SU-DHL-6 (cell line): Measurements from ENCODE around the gene FCHSD2.

Source experiments
- H2AFZ ChIP-seq: fragments of 200-600 bp; sonication (generic); 2 replicates; pipeline ENCODE4 v1.6.1; 2014; ENCODE audit warnings: low read depth, mild to moderate bottlenecking, moderate library complexity, mixed read lengths, antibody characterized with exemption, low read length; ENCODE audit not compliant: severe bottlenecking
- H3F3A ChIP-seq: fragments of 200-600 bp; shearing (Covaris generic); 2 replicates; pipeline ENCODE4 v1.6.0; 2016; ENCODE audit warnings: antibody characterized with exemption, mild to moderate bottlenecking; ENCODE audit not compliant: insufficient read depth
- H3K27ac ChIP-seq: fragments of 200-600 bp; sonication (generic); 2 replicates; pipeline ENCODE4 v1.5.1; 2016; ENCODE audit warnings: low read depth, mild to moderate bottlenecking, low read length, moderate library complexity, mixed read lengths
- H3K27me3 ChIP-seq: fragments of 200-600 bp; sonication (generic), shearing (Covaris generic); 2 replicates; pipeline ENCODE4 v1.6.0; 2014; ENCODE audit warnings: mild to moderate bottlenecking, low read length
- H3K36me3 ChIP-seq: fragments of 200-600 bp; sonication (generic); 2 replicates; pipeline ENCODE4 v1.6.1; 2014; ENCODE audit warnings: mild to moderate bottlenecking, low read length, mixed read lengths
- H3K4me2 ChIP-seq: fragments of 300-600, 200-600 bp; shearing (Covaris generic), sonication (generic); 2 replicates; pipeline ENCODE4 v1.6.0; 2014; ENCODE audit warnings: low read length, low read depth, mild to moderate bottlenecking; ENCODE audit not compliant: poor library complexity, severe bottlenecking
- H3K4me3 ChIP-seq: fragments of 200-600 bp; sonication (generic); 2 replicates; pipeline ENCODE4 v1.5.1; 2014; ENCODE audit warnings: antibody characterized with exemption, low read length, mild to moderate bottlenecking, mixed read lengths; ENCODE audit not compliant: insufficient read depth, poor library complexity, severe bottlenecking
- H3K79me2 ChIP-seq: fragments of 200-600 bp; sonication (generic); 2 replicates; pipeline ENCODE4 v1.6.1; 2014; ENCODE audit warnings: mild to moderate bottlenecking, low read length, moderate library complexity; ENCODE audit not compliant: insufficient read depth
- H3K9ac ChIP-seq: fragments of 200-600 bp; sonication (generic); 2 replicates; pipeline ENCODE4 v1.7.0; 2014; ENCODE audit warnings: mild to moderate bottlenecking, low read length
- H3K9me2 ChIP-seq: fragments of 200-600 bp; sonication (generic); replicated peaks from 2 replicates; pipeline ENCODE4 v1.6.1; 2014; ENCODE audit warnings: low read length; ENCODE audit not compliant: insufficient read depth
- H3K9me3 ChIP-seq: fragments of 200-600 bp; sonication (generic); 2 replicates; pipeline ENCODE4 v1.6.1; 2014; ENCODE audit warnings: low read length, mixed read lengths; ENCODE audit not compliant: insufficient read depth
- H4K20me1 ChIP-seq: fragments of 200-600 bp; sonication (generic); 2 replicates; pipeline ENCODE4 v1.6.1; 2014; ENCODE audit warnings: low read depth, mild to moderate bottlenecking, antibody characterized with exemption, low read length, moderate library complexity, mixed read lengths
- EZH2phosphoT487 ChIP-seq: fragments of 200-600 bp; sonication (generic), shearing (Covaris generic); conservative IDR thresholded peaks from 2 replicates; pipeline ENCODE4 v1.6.1; 2018; ENCODE audit warnings: mild to moderate bottlenecking, antibody characterized with exemption, low read length, moderate library complexity, mixed read lengths
- TF ChIP-seq, protein P1 (sequence below): fragments of 200-600 bp; sonication (generic); IDR thresholded peaks from one replicate; pipeline ENCODE4 v1.5.1; 2017; ENCODE audit warnings: antibody characterized with exemption, mild to moderate bottlenecking, low read length, moderate library complexity; ENCODE audit not compliant: insufficient read depth, poor library complexity, severe bottlenecking

Gene FCHSD2

DNA sequence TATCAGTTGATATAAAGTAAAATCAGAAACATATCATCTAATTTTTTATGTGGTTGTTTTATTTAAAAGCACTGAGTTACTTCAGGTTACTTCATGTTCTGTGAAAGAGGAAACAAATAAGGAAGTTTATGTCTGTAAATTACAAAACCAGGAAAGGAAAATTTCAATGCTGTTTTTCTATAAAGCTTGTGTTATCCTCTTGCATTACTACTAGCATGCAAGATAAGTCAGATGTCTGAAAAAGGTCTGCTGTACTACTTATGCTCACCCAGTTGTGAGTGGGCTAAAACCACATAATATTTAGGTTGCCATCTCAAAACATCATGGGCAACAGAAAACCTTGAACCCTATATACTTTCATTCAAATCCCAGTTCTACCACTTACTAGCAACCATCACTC, 206.4 kb downstream of the FCHSD2 start:
- Histone ChIP-seq H3K9me2 (no peaks in the 10 kb centered on the region), H3K4me3 (no peak overlapping the region), H3K4me2 (no peak overlapping the region), H3K9ac (no peak overlapping the region), H3F3A (peaks cover 10% of the 10 kb centered on the region; the same call in 1 of the 2 replicates), H3K27ac (no peak overlapping the region), H4K20me1 (peaks cover 6% of the 10 kb centered on the region; the same call in 1 of the 2 replicates), H3K79me2 (peaks cover 4% of the 10 kb centered on the region; the same call in 1 of the 2 replicates), H3K27me3 (no peaks in the 10 kb centered on the region), H3K9me3 (no peaks in the 10 kb centered on the region), H3K36me3 (peaks cover 7% of the 10 kb centered on the region; the same call in 1 of the 2 replicates), H2AFZ (no peak overlapping the region)
- TF ChIP-seq, protein P1, sequence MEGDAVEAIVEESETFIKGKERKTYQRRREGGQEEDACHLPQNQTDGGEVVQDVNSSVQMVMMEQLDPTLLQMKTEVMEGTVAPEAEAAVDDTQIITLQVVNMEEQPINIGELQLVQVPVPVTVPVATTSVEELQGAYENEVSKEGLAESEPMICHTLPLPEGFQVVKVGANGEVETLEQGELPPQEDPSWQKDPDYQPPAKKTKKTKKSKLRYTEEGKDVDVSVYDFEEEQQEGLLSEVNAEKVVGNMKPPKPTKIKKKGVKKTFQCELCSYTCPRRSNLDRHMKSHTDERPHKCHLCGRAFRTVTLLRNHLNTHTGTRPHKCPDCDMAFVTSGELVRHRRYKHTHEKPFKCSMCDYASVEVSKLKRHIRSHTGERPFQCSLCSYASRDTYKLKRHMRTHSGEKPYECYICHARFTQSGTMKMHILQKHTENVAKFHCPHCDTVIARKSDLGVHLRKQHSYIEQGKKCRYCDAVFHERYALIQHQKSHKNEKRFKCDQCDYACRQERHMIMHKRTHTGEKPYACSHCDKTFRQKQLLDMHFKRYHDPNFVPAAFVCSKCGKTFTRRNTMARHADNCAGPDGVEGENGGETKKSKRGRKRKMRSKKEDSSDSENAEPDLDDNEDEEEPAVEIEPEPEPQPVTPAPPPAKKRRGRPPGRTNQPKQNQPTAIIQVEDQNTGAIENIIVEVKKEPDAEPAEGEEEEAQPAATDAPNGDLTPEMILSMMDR: no peak
- TF ChIP-seq EZH2phosphoT487: no peak

DNA sequence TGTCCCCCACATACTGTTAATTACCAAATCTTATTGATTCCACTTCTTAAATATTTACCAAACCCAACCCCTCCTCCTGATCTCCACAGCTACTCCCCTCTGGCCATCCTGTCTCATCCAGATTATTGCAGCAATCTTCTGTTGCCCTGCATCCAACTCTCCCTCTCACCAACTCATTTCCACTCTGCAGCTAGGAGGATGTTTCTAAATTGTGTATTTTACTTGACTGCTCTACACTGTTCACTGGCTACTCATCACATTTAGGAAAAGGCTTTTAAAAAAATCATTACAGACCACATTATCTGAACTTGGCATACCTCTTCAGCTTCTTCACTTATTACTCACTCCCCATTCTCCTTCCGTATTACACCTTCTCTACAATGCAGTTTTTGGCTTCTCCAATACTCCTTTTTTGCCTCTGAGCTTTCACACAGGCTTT, 210.0 kb downstream of the FCHSD2 start:
- TF ChIP-seq EZH2phosphoT487: no peak
- TF ChIP-seq, protein P1: no peak
- peaks cover 6% of the 10 kb centered on the region; the same call in 1 of the 2 replicates for H3F3A ChIP-seq
- H3K79me2 ChIP-seq: peaks cover 11% of the 10 kb centered on the region; the same call in 1 of the 2 replicates
- no peaks in the 10 kb centered on the region for H3K9me3 ChIP-seq
- no peak overlapping the region for H3K4me2 ChIP-seq
- H3K9me2 ChIP-seq: no peaks in the 10 kb centered on the region
- no peak overlapping the region for H3K9ac ChIP-seq
- no peak overlapping the region for H2AFZ ChIP-seq
- no peaks in the 10 kb centered on the region for H3K27me3 ChIP-seq
- H3K36me3 ChIP-seq: peaks cover 2% of the 10 kb centered on the region; the same call in 1 of the 2 replicates
- H3K27ac ChIP-seq: no peak overlapping the region
- no peak overlapping the region for H3K4me3 ChIP-seq
- H4K20me1 ChIP-seq: no peaks in the 10 kb centered on the region

DNA sequence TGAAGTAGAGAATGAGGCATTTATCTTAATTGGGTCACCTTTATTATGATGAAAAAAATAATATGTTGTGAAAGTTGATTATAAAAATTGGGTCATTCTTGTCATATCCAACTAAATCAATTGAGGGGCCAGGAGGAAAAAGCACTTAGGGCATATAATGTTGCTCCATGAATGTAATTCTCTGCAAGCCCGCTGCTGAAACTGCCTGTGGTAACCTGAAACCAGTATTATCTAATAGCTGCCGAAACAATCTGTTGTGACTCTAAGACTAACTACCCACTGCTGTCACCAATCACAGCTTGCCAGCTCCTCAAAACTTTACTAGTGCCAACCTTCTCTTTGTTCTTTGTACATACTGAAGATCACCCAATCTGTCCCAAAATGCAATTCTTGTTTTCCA, 212.1 kb downstream of the FCHSD2 start:
- H3F3A ChIP-seq: 0 out of 2 replicates have a peak, but pooled peaks cover 3% of the 10 kb centered on the region
- H3K79me2 ChIP-seq: peaks cover 11% of the 10 kb centered on the region; the same call in 1 of the 2 replicates
- H3K27me3 ChIP-seq: no peaks in the 10 kb centered on the region
- no peaks in the 10 kb centered on the region for H4K20me1 ChIP-seq
- H3K9me3 ChIP-seq: no peaks in the 10 kb centered on the region
- no peak overlapping the region for H3K4me3 ChIP-seq
- no peak overlapping the region for H3K27ac ChIP-seq
- H3K4me2 ChIP-seq: no peak overlapping the region
- TF ChIP-seq, protein P1: no peak
- TF ChIP-seq EZH2phosphoT487: no peak
- H2AFZ ChIP-seq: no peak overlapping the region
- H3K9ac ChIP-seq: no peak overlapping the region
- peaks cover 2% of the 10 kb centered on the region; the same call in 1 of the 2 replicates for H3K36me3 ChIP-seq
- no peaks in the 10 kb centered on the region for H3K9me2 ChIP-seq
